Thyroid gland (tissue), 4 donors: Measurements from ENCODE around the gene ERFL. TPM values are rescaled to one million over a fixed set of nuclear protein-coding genes. Genes with fewer than 3 reads are reported as not detected.
A peak's percentile ranks its signal among the peaks of the same experiment; 100 is the strongest.

Experiments used
- DNase-seq, 2 donors: peaks; one replicate each; pipeline ENCODE4 v3.0.0-alpha.2; 2019
- H3K27ac ChIP-seq, 3 donors: fragments of 200-600 bp; sonication (generic); 1 replicate in 2 of 3; 2 replicates in 1 of 3; pipeline ENCODE4 v1.5.1; 2016 to 2019; ENCODE audit warnings: mild to moderate bottlenecking in 1 of 3, moderate library complexity in 1 of 3
- H3K27me3 ChIP-seq: fragments of 200-600 bp; sonication (generic); one replicate; pipeline ENCODE4 v1.5.1; 2019
- H3K36me3 ChIP-seq, 2 donors: fragments of 200-600 bp; sonication (generic); one replicate each; pipeline ENCODE4 v1.5.1; 2016 to 2019
- H3K4me1 ChIP-seq, 2 donors: fragments of 200-600 bp; sonication (generic); one replicate each; pipeline ENCODE4 v1.5.1; 2017 to 2019
- H3K4me3 ChIP-seq, 3 donors: fragments of 200-600 bp; sonication (generic); replicated peaks in 1 of 3; 1 replicate in 2 of 3; 2 replicates in 1 of 3; pipeline ENCODE4 v1.5.1; 2016; ENCODE audit warnings: mild to moderate bottlenecking in 1 of 3
- H3K9me3 ChIP-seq: fragments of 200-600 bp; sonication (generic); one replicate; pipeline ENCODE4 v1.5.1; 2017
- POLR2A ChIP-seq, 2 donors: fragments of 450-650 bp; IDR thresholded peaks; one replicate each; pipeline ENCODE4 v1.6.1; 2017; ENCODE audit warnings: antibody characterized with exemption in 2 of 2, mild to moderate bottlenecking in 2 of 2, moderate library complexity in 1 of 2
- WGBS, 2 donors: methylation state at CpG; one replicate each; pipeline ENCODE4 v1.1.5; 2017; 5-methylcytosine and 5-hydroxymethylcytosine counted together
- intact Hi-C: fragments of 100-400 bp; cut with DNase I; formaldehyde crosslinking; loops from one replicate; pipeline ENCODE4 v1.15.1; 2023
- total RNA-seq, 4 donors: library from RNA; depleted of rRNA; stranded (reverse); fragments of >200 nt; gene quantifications; one replicate each; pipeline ENCODE4 v1.2.3, GENCODE V29; 2016
- TF ChIP-seq, protein P1 (sequence below), 6 experiments: fragments of 200-600 bp in 3 of 6; fragments of 450-650 bp in 3 of 6; sonication (generic) in 3 of 6; IDR thresholded peaks; one replicate each; pipeline ENCODE4 v1.5.1; 2016 to 2019; ENCODE audit warnings: antibody characterized with exemption in 6 of 6, mild to moderate bottlenecking in 2 of 6, inconsistent platforms in 1 of 6, moderate library complexity in 1 of 6

The ERFL gene
- total RNA-seq, 4 donors from 2014 or later: 0.24 TPM; not detected in 3

DNA sequence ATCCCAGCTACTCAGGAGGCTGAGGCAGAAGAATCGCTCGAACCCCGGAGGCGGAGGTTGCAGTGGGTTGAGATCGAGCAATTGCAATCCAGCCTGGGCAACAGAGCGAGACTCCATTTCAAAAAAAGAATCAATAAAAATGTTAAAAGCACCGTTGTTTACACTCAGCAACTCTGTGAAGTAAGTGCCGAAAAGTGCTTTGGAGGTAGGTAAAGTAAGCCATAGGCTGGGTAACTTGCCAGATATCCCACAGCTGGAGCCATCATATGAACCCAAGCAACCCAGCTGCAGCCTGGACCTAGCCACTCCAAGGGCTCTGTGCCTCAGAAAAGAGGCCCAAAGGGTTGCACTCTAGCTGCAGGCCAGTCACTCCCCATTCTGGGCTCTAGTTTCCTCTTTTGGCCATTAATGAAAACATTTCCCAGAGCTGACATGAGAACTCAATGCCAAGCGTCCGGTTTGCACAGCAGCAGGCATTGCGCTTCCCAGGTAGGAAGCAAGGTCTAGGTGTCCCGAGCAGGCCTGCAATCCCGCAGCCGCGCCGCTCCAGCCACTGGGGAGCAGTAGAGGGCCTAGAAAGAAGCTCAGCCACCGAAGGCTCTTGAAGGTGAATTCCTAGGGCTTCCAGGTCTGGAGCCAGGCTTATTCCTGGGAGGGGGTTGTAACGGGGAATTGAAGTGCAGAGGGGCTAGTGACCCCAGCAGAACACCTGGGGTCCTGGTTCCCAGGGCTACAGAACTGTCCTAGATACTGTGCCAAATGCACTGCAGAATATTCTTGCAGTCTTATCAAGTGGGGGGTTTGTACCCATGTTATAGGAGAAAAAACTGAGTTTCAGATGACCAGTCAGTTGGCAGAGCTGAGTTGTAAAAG lies 55.2 kb downstream of the ERFL start:
- peak; percentile 57 to 75 for DNase-seq
- Histone ChIP-seq H3K36me3 (peaks cover 30 to 32% of the 10 kb centered on the region in 2 donors), H3K4me1 (peaks cover 5 to 7% of the 10 kb centered on the region in 2 donors), H3K27me3 (no peaks in the 10 kb centered on the region), H3K9me3 (no peaks in the 10 kb centered on the region), H3K27ac (no peak overlapping the region), H3K4me3 (no peak overlapping the region)
- TF ChIP-seq POLR2A (IDR thresholded peaks at IDR 0.05): no peak
- TF ChIP-seq, protein P1, sequence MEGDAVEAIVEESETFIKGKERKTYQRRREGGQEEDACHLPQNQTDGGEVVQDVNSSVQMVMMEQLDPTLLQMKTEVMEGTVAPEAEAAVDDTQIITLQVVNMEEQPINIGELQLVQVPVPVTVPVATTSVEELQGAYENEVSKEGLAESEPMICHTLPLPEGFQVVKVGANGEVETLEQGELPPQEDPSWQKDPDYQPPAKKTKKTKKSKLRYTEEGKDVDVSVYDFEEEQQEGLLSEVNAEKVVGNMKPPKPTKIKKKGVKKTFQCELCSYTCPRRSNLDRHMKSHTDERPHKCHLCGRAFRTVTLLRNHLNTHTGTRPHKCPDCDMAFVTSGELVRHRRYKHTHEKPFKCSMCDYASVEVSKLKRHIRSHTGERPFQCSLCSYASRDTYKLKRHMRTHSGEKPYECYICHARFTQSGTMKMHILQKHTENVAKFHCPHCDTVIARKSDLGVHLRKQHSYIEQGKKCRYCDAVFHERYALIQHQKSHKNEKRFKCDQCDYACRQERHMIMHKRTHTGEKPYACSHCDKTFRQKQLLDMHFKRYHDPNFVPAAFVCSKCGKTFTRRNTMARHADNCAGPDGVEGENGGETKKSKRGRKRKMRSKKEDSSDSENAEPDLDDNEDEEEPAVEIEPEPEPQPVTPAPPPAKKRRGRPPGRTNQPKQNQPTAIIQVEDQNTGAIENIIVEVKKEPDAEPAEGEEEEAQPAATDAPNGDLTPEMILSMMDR (IDR thresholded peaks at IDR 0.05): peak in 5 of 6 experiments; percentile 13 to 61 (median 52)
- 47 to 54% methylated on average over 18 of the region's 18 CpGs for WGBS, 2 donors
- intact Hi-C loops: no loop called here

GRCh38 chr19:41872384-41872774 lies 55.9 kb downstream of the ERFL start:
- WGBS, 2 donors: 83 to 96% methylated on average over 9 to 11 of the region's 12 CpGs
- TF ChIP-seq, protein P1 (IDR thresholded peaks at IDR 0.05): no peak
- TF ChIP-seq POLR2A (IDR thresholded peaks at IDR 0.05): no peak
- no peaks in the 10 kb centered on the region for H3K9me3 ChIP-seq
- DNase-seq: no peak
- intact Hi-C loops: no loop called here
- no peak overlapping the region for H3K27ac ChIP-seq
- H3K4me3 ChIP-seq: no peak overlapping the region
- H3K4me1 ChIP-seq: peaks cover 12 to 13% of the 10 kb centered on the region in 2 donors
- no peaks in the 10 kb centered on the region for H3K27me3 ChIP-seq
- H3K36me3 ChIP-seq: peaks cover 30 to 32% of the 10 kb centered on the region in 2 donors

- no peak overlapping the region for H3K27ac ChIP-seq
- DNase-seq: no peak
- intact Hi-C loops: no loop called here
- H3K36me3 ChIP-seq: peaks cover 30 to 32% of the 10 kb centered on the region in 2 donors
- no peak for TF ChIP-seq POLR2A (IDR thresholded peaks at IDR 0.05)
- no peaks in the 10 kb centered on the region for H3K27me3 ChIP-seq
- 81 to 86% methylated on average over 10 to 12 of the region's 16 CpGs for WGBS, 2 donors
- no peaks in the 10 kb centered on the region for H3K9me3 ChIP-seq
- no peak overlapping the region for H3K4me3 ChIP-seq
- H3K4me1 ChIP-seq: peaks cover 13 to 17% of the 10 kb centered on the region in 2 donors
Measured at GRCh38 chr19:41871573-41872383, 56.5 kb downstream of the ERFL start.

- WGBS, 2 donors: 61 to 66% methylated on average over 3 of the region's 3 CpGs
- H3K9me3 ChIP-seq: no peaks in the 10 kb centered on the region
- H3K4me1 ChIP-seq: peaks cover 13 to 17% of the 10 kb centered on the region in 2 donors
- H3K27ac ChIP-seq: no peak overlapping the region
- TF ChIP-seq, protein P1 (IDR thresholded peaks at IDR 0.05): no peak
- TF ChIP-seq POLR2A (IDR thresholded peaks at IDR 0.05): no peak
- no peak overlapping the region for H3K4me3 ChIP-seq
- no peaks in the 10 kb centered on the region for H3K27me3 ChIP-seq
- peaks cover 32 to 39% of the 10 kb centered on the region in 2 donors for H3K36me3 ChIP-seq
- DNase-seq: no peak
- intact Hi-C loops: no loop called here
Measured at GRCh38 chr19:41870401-41870873, 57.8 kb downstream of the ERFL start.

- 76 to 80% methylated on average over 10 to 12 of the region's 13 CpGs for WGBS, 2 donors
- peaks cover 42 to 49% of the 10 kb centered on the region in 2 donors for H3K36me3 ChIP-seq
- TF ChIP-seq, protein P1 (IDR thresholded peaks at IDR 0.05): no peak
- TF ChIP-seq POLR2A (IDR thresholded peaks at IDR 0.05): no peak
- no peaks in the 10 kb centered on the region for H3K9me3 ChIP-seq
- intact Hi-C loops: no loop called here
- no peak overlapping the region for H3K27ac ChIP-seq
- peaks cover 13 to 17% of the 10 kb centered on the region in 2 donors for H3K4me1 ChIP-seq
- no peak overlapping the region for H3K4me3 ChIP-seq
- H3K27me3 ChIP-seq: no peaks in the 10 kb centered on the region
- DNase-seq: no peak
Measured at GRCh38 chr19:41869374-41869955, 58.8 kb downstream of the ERFL start.
